Hepatocyte (in vitro differentiated cells): Measurements from ENCODE around the gene NLRP12.

Source experiments
- CTCF ChIP-seq: fragments of 200-600 bp; sonication (generic); IDR thresholded peaks from 2 replicates; pipeline ENCODE4 v1.5.1; 2016; ENCODE audit warnings: antibody characterized with exemption, mild to moderate bottlenecking; ENCODE audit not compliant: poor library complexity
- EZH2 ChIP-seq: fragments of 200-600 bp; sonication (generic); IDR thresholded peaks from 2 replicates; pipeline ENCODE4 v1.6.1; 2016; ENCODE audit warnings: antibody characterized with exemption, mild to moderate bottlenecking, borderline replicate concordance
- EZH2phosphoT487 ChIP-seq: fragments of 200-600 bp; sonication (generic); IDR thresholded peaks from one replicate; pipeline ENCODE4 v1.6.1; 2018; ENCODE audit warnings: antibody characterized with exemption, mild to moderate bottlenecking, low read depth, moderate library complexity; ENCODE audit not compliant: unreplicated experiment, severe bottlenecking

DNA sequence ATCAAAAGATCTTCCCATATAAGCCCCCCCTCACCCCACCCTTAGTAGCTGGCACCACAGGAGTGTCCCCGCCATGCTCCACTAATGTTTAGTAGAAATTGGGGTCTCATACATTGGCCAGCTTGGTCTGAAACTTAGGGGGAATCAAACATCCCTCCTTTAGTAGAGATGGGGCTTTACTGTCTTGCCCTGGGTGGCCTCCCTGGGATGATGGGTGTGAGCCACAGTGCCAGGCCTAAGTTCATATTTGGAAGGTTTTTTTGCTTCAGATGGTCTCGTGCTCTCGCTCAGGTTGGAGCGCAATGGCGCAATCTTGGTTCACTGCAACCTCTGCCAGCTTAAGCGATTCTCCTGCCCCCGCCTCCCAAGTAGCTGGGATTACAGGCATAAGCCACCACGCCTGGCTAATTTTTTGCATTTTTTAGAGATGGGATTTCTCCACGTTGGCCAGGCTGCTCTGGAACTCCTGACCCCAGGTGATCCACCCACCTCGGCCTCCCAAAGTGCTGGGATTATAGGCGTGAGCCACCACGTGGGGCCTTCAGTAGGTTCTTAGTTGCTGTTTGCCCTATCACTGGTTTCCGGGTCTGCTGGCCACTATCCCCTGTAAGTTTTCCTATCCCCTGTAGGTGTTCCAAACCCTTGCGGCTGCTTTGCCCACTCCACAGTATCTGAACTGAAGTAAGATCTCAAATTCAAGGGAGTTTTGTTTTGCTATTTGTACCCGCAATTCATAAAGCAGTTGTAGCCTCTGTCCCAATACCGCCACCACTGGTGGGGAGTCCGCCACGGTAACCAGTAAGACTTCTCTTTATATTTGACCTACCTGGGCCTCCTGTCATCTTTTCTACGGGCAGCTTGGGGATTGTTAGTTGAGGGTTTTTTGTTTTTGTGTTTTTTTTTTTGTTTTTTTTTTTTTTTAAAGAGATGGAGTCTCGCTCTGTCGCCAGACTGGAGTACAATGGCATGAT is 34.1 kb downstream of the NLRP12 start:
- TF ChIP-seq CTCF (no peak), EZH2 (no peak), EZH2phosphoT487 (no peak)
